ENCODE data around the gene CHMP3. TPM values are rescaled to one million over a fixed set of nuclear protein-coding genes. Genes with fewer than 3 reads are reported as not detected.
"Not testable (repeated sequence)": the region's sequence is repeated elsewhere in the genome, so short reads cannot be mapped to it uniquely, and the experiment has no call there.

The CHMP3 gene
- total RNA-seq, 1 donor from 2014 or later = 83.7 TPM

- not testable (repeated sequence) for H3K27me3 Mint-ChIP-seq (ENCODE audit: low read depth); H3K4me1 Mint-ChIP-seq; DNase-seq (ENCODE audit: low read depth, low spot score); H3K27ac Mint-ChIP-seq (ENCODE audit: unreplicated experiment); H3K4me3 Mint-ChIP-seq
- Mint-ChIP-seq H3K36me3 (ENCODE audit: low read depth) (peaks cover 59% of the 10 kb centered on the region), H3K9me3 (peaks cover 17% of the 10 kb centered on the region)
These were observed 18.8 kb downstream of the CHMP3 start for GRCh38 chr2:86544278-86545099.

GRCh38 chr2:86543793-86544192, 19.4 kb downstream of the CHMP3 start:
- H3K27ac Mint-ChIP-seq (ENCODE audit: unreplicated experiment) = no peak overlapping the region
- no peak for TF ChIP-seq CTCF (conservative IDR thresholded peaks at IDR 0.05)
- H3K36me3 Mint-ChIP-seq (ENCODE audit: low read depth) = peaks cover 63% of the 10 kb centered on the region
- H3K4me1 Mint-ChIP-seq = no peaks in the 10 kb centered on the region
- no peaks in the 10 kb centered on the region for H3K27me3 Mint-ChIP-seq (ENCODE audit: low read depth)
- no peak for DNase-seq (ENCODE audit: low read depth, low spot score)
- H3K9me3 Mint-ChIP-seq = peaks cover 17% of the 10 kb centered on the region
- no peak overlapping the region for H3K4me3 Mint-ChIP-seq

- Mint-ChIP-seq H3K9me3 (peaks cover 17% of the 10 kb centered on the region), H3K27me3 (ENCODE audit: low read depth) (no peaks in the 10 kb centered on the region), H3K36me3 (ENCODE audit: low read depth) (peaks cover 61% of the 10 kb centered on the region), H3K4me3 (no peak overlapping the region), H3K27ac (ENCODE audit: unreplicated experiment) (no peak overlapping the region), H3K4me1 (no peaks in the 10 kb centered on the region)
- DNase-seq (ENCODE audit: low read depth, low spot score) = no peak
- no peak for TF ChIP-seq CTCF (conservative IDR thresholded peaks at IDR 0.05)
These were observed 19.9 kb downstream of the CHMP3 start for GRCh38 chr2:86543335-86543734.

- Mint-ChIP-seq H3K27me3 (ENCODE audit: low read depth) (no peaks in the 10 kb centered on the region), H3K36me3 (ENCODE audit: low read depth) (peaks cover 60% of the 10 kb centered on the region), H3K9me3 (peaks cover 16% of the 10 kb centered on the region), H3K4me1 (no peaks in the 10 kb centered on the region), H3K27ac (ENCODE audit: unreplicated experiment) (no peak overlapping the region), H3K4me3 (no peak overlapping the region)
- DNase-seq (ENCODE audit: low read depth, low spot score) = no peak
- no peak for TF ChIP-seq CTCF (conservative IDR thresholded peaks at IDR 0.05)
These were observed 20.4 kb downstream of the CHMP3 start for GRCh38 chr2:86542814-86543213.

- TF ChIP-seq CTCF (conservative IDR thresholded peaks at IDR 0.05) = no peak
- peaks cover 15% of the 10 kb centered on the region for H3K9me3 Mint-ChIP-seq
- H3K4me1 Mint-ChIP-seq = no peaks in the 10 kb centered on the region
- H3K36me3 Mint-ChIP-seq (ENCODE audit: low read depth) = peaks cover 60% of the 10 kb centered on the region
- H3K27ac Mint-ChIP-seq (ENCODE audit: unreplicated experiment) = no peak overlapping the region
- H3K27me3 Mint-ChIP-seq (ENCODE audit: low read depth) = no peaks in the 10 kb centered on the region
- H3K4me3 Mint-ChIP-seq = no peak overlapping the region
- DNase-seq (ENCODE audit: low read depth, low spot score) = no peak
These were observed 21.9 kb downstream of the CHMP3 start for GRCh38 chr2:86541334-86541733.

- Mint-ChIP-seq H3K27me3 (ENCODE audit: low read depth) (no peaks in the 10 kb centered on the region), H3K9me3 (peaks cover 26% of the 10 kb centered on the region), H3K4me3 (no peak overlapping the region), H3K36me3 (ENCODE audit: low read depth) (peaks cover 44% of the 10 kb centered on the region), H3K4me1 (no peaks in the 10 kb centered on the region), H3K27ac (ENCODE audit: unreplicated experiment) (no peak overlapping the region)
- no peak for DNase-seq (ENCODE audit: low read depth, low spot score)
- no peak for TF ChIP-seq CTCF (conservative IDR thresholded peaks at IDR 0.05)
These were observed 29.7 kb downstream of the CHMP3 start for GRCh38 chr2:86533589-86533988.
